ENCODE results near the gene MCTP1. TPM values are rescaled to one million over a fixed set of nuclear protein-coding genes. Genes with fewer than 3 reads are reported as not detected.

Gene MCTP1
- total and polyA plus RNA-seq, 9 of the 15 experiments (the other 6 are each of a cell fraction or from before 2014, with no cell fraction given): 0.04 to 0.93 (median 0.06) TPM; not detected in 4

GRCh38 chr5:95241161-95241560, 43.7 kb downstream of the MCTP1 start (continued):
- TF ChIP-seq CUX1 (CRISPR knock-in tag; IDR thresholded peaks at IDR 0.05): no peak

- Histone ChIP-seq H2AFZ (ENCODE audit: low read depth, low read length) (no peak overlapping the region), H3K79me2 (ENCODE audit: control insufficient read depth, insufficient read depth, low read length) (no peaks in the 10 kb centered on the region), H3K4me1 (replicated peaks in 1 of 2; ENCODE audit: control insufficient read depth in 2 of 2, insufficient read depth in 2 of 2, low read length in 2 of 2) (no peaks in the 10 kb centered on the region), H3K36me3 (ENCODE audit: control insufficient read depth, insufficient read depth, low read length) (no peaks in the 10 kb centered on the region), H3K4me2 (ENCODE audit: insufficient read depth, low read length) (no peak overlapping the region), H3K27me3 (ENCODE audit: control insufficient read depth in 2 of 2, insufficient read depth in 2 of 2, low read length in 2 of 2) (no peaks in the 10 kb centered on the region), H3K9me3 (replicated peaks; ENCODE audit: control insufficient read depth, insufficient read depth, low read depth, low read length) (no peaks in the 10 kb centered on the region), H3K9me1 (ENCODE audit: control insufficient read depth, insufficient read depth, low read length) (no peaks in the 10 kb centered on the region), H4K20me1 (replicated peaks; ENCODE audit: control insufficient read depth, insufficient read depth, low read length) (0 out of 2 replicates have a peak, but pooled peaks cover 2% of the 10 kb centered on the region), H3K9ac (ENCODE audit: insufficient read depth in 1 of 2, low read depth in 2 of 2, low read length in 2 of 2) (no peak overlapping the region), H3K4me3 (no peak overlapping the region), H3K27ac (ENCODE audit: extremely low read depth, low read depth, low read length) (no peak overlapping the region)
- in situ Hi-C loops (cut with MboI) (no loop called here), intact Hi-C loops (cut with micrococcal nuclease) (loop anchor here (10.0 kb wide), 1 partner anchor 274 kb away; no protein-coding TSS in a partner anchor)
- TF ChIP-seq TEAD2 (tag; IDR thresholded peaks at IDR 0.05) (no peak), ZNF280A (IDR thresholded peaks at IDR 0.05; ENCODE audit: low read depth, partially characterized antibody) (no peak), RAD21 (CRISPR knock-in tag; conservative IDR thresholded peaks at IDR 0.05 in 1 of 2, IDR thresholded peaks at IDR 0.05 in 1 of 2) (peak in 1 of 2 experiments; percentile 39; a peak in 2 of 4 replicates), NFRKB (IDR thresholded peaks at IDR 0.05; ENCODE audit: low read depth) (no peak)
- DNase-seq (ENCODE audit: extremely low read depth in 1 of 4, low spot score in 3 of 4) (peak in 2 of 4 experiments; percentile 5 to 10), FAIRE-seq (no peak), ATAC-seq (no peak)
- POLR2A ChIA-PET: no interaction called here
- CTCF ChIA-PET (ENCODE audit: low intra/inter-chr PET ratio): no interaction called here
- 4% methylated on average over 10 of the region's 10 CpGs for WGBS (ENCODE audit: insufficient coverage, low coverage, missing lambda C conversion rate)
- BruUV-seq (replicated peaks): no TSS peak
Measured at GRCh38 chr5:95238560-95239325, 46.2 kb downstream of the MCTP1 start.
